ENCODE data around the gene AGAP3. TPM values are rescaled to one million over a fixed set of nuclear protein-coding genes. Genes with fewer than 3 reads are reported as not detected.

Gene AGAP3
- total RNA-seq (10 to 100 TPM; 30.3 to 83.7 (median 57.6) TPM), polyA plus RNA-seq (10 to 100 TPM; 42.9 to 55.3 TPM)
- long read RNA-seq, donor 1, transcript AGAP3-211 (9 exons, 2,039 nt) = major isoform, 18 of 101 reads
- long read RNA-seq, donor 1, transcript AGAP3-202 (18 exons, 3,225 nt) = minor isoform, 11 of 101 reads
- long read RNA-seq, donor 1, partial matches to known transcripts = 34 of 101 reads
- long read RNA-seq, donor 1, other reads (novel, unspliced or antisense) = 38 of 101 reads
- long read RNA-seq, donor 2, partial matches to known transcripts = 24 of 38 reads
- long read RNA-seq, donor 2, other reads (novel, unspliced or antisense) = 9 of 38 reads
- long read RNA-seq, donor 3, transcript AGAP3-202 (18 exons, 3,225 nt) = minor isoform, 18 of 119 reads
- long read RNA-seq, donor 3, transcript AGAP3-211 (9 exons, 2,039 nt) = major isoform, 21 of 119 reads
- long read RNA-seq, donor 3, partial matches to known transcripts = 40 of 119 reads
- long read RNA-seq, donor 3, other reads (novel, unspliced or antisense) = 37 of 119 reads

GRCh38 chr7:151085691-151086620, at the start of gene AGAP3:
Gene AGAP3, plus strand, starts transcription at chr7:151086475. Its CDS starts 267 bp downstream, at chr7:151086742.
- Histone ChIP-seq H3K9me3 (no peaks in the 10 kb centered on the region), H3K27ac (peak within 1 kb of the TSS; percentile 85 to 95 (median 92)), H3K4me3 (peak within 1 kb of the TSS; percentile 60 to 96 (median 81)), H3K27me3 (no peaks in the 10 kb centered on the region), H3K4me1 (peaks cover 14 to 77% (median 63%) of the 10 kb centered on the region in 12 donors), H3K36me3 (no peaks in the 10 kb centered on the region)
- 0 to 2% (median 1%) methylated on average over 22 to 84 of the region's 84 CpGs for WGBS, 4 donors
- ATAC-seq (peak; percentile 53 to 69 (median 61)), DNase-seq (peak; percentile 91 to 94 (median 92))
- intact Hi-C loops (cut with DNase I) = loop anchor here in 2 of 10 donors (1.0 to 2.0 kb wide), 3 partner anchors 27 to 57 kb away; partner anchors contain the start of genes ABCB8 (in 1 of the 2) and SLC4A2 (in 1 of the 2)
- TF ChIP-seq, protein P1, sequence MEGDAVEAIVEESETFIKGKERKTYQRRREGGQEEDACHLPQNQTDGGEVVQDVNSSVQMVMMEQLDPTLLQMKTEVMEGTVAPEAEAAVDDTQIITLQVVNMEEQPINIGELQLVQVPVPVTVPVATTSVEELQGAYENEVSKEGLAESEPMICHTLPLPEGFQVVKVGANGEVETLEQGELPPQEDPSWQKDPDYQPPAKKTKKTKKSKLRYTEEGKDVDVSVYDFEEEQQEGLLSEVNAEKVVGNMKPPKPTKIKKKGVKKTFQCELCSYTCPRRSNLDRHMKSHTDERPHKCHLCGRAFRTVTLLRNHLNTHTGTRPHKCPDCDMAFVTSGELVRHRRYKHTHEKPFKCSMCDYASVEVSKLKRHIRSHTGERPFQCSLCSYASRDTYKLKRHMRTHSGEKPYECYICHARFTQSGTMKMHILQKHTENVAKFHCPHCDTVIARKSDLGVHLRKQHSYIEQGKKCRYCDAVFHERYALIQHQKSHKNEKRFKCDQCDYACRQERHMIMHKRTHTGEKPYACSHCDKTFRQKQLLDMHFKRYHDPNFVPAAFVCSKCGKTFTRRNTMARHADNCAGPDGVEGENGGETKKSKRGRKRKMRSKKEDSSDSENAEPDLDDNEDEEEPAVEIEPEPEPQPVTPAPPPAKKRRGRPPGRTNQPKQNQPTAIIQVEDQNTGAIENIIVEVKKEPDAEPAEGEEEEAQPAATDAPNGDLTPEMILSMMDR (IDR thresholded peaks at IDR 0.05) = no peak
- TF ChIP-seq POLR2A (IDR thresholded peaks at IDR 0.05) = peak in 1 of 2 donors; percentile 75

DNA sequence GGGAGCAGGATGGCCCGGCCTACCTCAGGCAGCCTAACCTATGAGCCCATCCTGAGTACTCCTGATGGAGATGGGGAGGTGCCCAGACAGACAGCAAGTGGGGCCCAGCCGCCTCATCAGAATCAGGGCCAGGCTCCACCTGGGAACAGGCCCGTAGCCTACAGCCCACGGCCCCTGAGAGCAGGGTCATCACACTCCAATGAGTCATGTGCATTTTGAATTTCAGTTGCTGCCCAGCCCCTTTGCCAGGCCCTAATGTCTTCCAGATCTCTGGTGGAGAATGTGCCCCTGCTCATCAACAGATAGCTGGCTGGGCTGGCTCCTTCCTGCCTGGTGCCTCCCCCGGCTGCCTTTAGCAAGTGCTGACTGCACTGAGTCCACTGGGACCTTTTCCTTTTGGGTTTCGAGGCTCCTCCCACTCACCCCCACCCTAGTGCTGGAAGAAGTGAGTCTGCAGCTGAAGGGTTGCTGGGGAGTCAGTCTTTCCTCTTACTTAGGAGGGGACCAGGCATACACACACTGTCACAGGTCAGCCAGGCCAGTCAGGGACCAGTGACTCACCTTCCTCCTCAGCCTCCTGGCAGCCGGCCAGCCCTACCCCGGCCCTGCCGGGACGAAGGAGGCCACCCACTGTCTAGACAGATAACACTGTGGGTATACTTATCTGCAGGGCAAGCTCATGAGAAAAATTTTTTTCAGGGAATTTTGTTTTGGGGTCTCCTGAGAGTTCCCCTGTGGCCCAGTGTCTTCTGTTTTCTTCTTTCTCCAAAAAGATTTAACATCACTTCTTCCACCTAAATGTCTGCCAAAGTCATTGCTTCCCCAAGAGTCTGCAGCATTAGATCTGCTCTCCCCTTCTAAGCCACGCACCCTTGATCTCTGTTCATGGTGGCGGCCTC, 47.1 kb upstream of the AGAP3 start:
- ATAC-seq (peak; percentile 65 to 85 (median 74)), DNase-seq (peak; percentile 59 to 90 (median 69))
- peak overlapping the region in 11 of 12 donors; percentile 5 to 70 (median 41) for H3K27ac ChIP-seq
- H3K4me3 ChIP-seq = no peak overlapping the region
- intact Hi-C loops (cut with DNase I) = no loop called here
- no peaks in the 10 kb centered on the region for H3K9me3 ChIP-seq
- TF ChIP-seq, protein P1 (IDR thresholded peaks at IDR 0.05) = no peak
- TF ChIP-seq POLR2A (IDR thresholded peaks at IDR 0.05) = peak in 1 of 2 donors; percentile 33
- peaks cover 0 to 54% (median 42%) of the 10 kb centered on the region in 9 donors for H3K36me3 ChIP-seq
- peaks cover 7 to 35% (median 21%) of the 10 kb centered on the region in 12 donors for H3K4me1 ChIP-seq
- H3K27me3 ChIP-seq = no peaks in the 10 kb centered on the region
- 37 to 47% (median 44%) methylated on average over 10 to 12 of the region's 12 CpGs for whole genome bisulfite sequencing, 4 donors

DNA sequence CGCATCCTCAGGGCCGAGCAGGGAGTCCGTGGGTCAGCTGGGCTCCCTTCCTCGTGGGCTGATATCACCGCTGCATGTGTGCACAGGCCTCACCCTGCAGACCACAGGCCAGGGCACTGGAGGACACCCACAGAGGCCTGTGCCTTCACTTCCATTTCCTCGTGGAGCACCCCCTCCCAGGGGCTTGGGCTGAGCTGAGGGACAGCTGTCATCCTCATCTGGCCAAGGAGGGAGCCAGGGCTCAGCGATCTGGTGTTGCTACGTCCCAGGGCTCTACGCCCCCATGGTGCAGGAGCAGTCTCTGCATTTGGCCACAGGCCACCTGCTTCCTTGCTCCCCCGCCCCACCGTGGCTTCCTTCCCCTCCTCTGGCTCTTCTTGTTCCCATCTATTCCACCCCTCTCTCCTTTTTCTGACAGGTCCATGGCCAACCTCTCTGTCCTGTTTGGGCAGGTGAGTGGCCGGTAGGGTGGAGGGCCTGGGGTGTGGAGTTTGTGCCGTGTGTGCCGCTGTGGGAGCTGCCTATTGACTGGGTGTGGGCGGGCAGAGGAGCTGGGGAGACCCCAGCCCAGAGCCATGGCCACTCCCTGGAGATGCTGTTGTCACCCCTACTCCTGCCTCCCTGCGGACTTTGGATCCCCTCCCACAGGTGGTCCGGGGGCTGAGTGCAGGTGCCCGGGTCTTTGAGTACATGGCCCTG, 46.3 kb upstream of the AGAP3 start:
- peaks cover 0 to 55% (median 40%) of the 10 kb centered on the region in 9 donors for H3K36me3 ChIP-seq
- peak in 2 of 4 donors; percentile 4 to 16 for ATAC-seq
- peak overlapping the region in 5 of 12 donors; percentile 38 to 62 (median 50) for H3K27ac ChIP-seq
- TF ChIP-seq POLR2A (IDR thresholded peaks at IDR 0.05) = no peak
- TF ChIP-seq, protein P1 (IDR thresholded peaks at IDR 0.05) = no peak
- H3K9me3 ChIP-seq = no peaks in the 10 kb centered on the region
- WGBS, 4 donors = 44 to 69% (median 63%) methylated on average over 13 to 18 of the region's 18 CpGs
- DNase-seq = no peak
- H3K27me3 ChIP-seq = no peaks in the 10 kb centered on the region
- intact Hi-C loops (cut with DNase I) = no loop called here
- H3K4me1 ChIP-seq = peaks cover 7 to 29% (median 18%) of the 10 kb centered on the region in 12 donors
- H3K4me3 ChIP-seq = no peak overlapping the region
